MCF 10A (cell line): Measurements from ENCODE around the gene CCN5. TPM values are rescaled to one million over a fixed set of nuclear protein-coding genes. Genes with fewer than 3 reads are reported as not detected.

Experiments
- BruUV-seq: library from RNA; stranded (reverse); fragments of 400-500 nt; replicated peaks from 2 replicates; lab custom pipeline; 2021; lab: Mats Ljungman, UMichigan
- CTCF ChIA-PET: fragments of 300-600 bp; sonication (Branson Sonifier 250); formaldehyde crosslinking; extraction: SDS; loops from one replicate; lab custom pipeline; 2021; ENCODE audit warnings: antibody characterized with exemption, inconsistent platforms; lab: Yijun Ruan, JAX
- POLR2A ChIA-PET: fragments of 300-600, 350-650 bp; sonication (Branson Sonifier 250); formaldehyde crosslinking; extraction: SDS; loops from one replicate; lab custom pipeline; 2020; ENCODE audit warnings: antibody characterized with exemption, inconsistent platforms; lab: Yijun Ruan, JAX
- DNase-seq: peaks from one replicate; pipeline ENCODE4 v3.0.0-alpha.2; 2018; ENCODE audit not compliant: unreplicated experiment
- H3K27ac Mint-ChIP-seq: one replicate; pipeline ENCODE4 v1.8.0; 2022; ENCODE audit warnings: mild to moderate bottlenecking, low read depth, mixed read lengths; ENCODE audit not compliant: unreplicated experiment
- H3K27me3 Mint-ChIP-seq: one replicate; pipeline ENCODE4 v1.8.0; 2022; ENCODE audit warnings: mixed read lengths; ENCODE audit not compliant: insufficient read depth, unreplicated experiment
- H3K36me3 Mint-ChIP-seq: one replicate; pipeline ENCODE4 v1.8.0; 2022; ENCODE audit warnings: mild to moderate bottlenecking, moderate library complexity, mixed read lengths; ENCODE audit not compliant: insufficient read depth, unreplicated experiment
- H3K4me1 Mint-ChIP-seq: one replicate; pipeline ENCODE4 v1.8.0; 2022; ENCODE audit warnings: mixed read lengths; ENCODE audit not compliant: insufficient read depth, unreplicated experiment
- H3K4me3 Mint-ChIP-seq: one replicate; pipeline ENCODE4 v1.8.0; 2022; ENCODE audit warnings: mild to moderate bottlenecking, moderate library complexity, mixed read lengths; ENCODE audit not compliant: unreplicated experiment
- H3K9me3 Mint-ChIP-seq: one replicate; pipeline ENCODE4 v1.8.0; 2022; ENCODE audit warnings: mixed read lengths; ENCODE audit not compliant: unreplicated experiment
- CTCF ChIP-seq: fragments of 200-600 bp; IDR thresholded peaks from one replicate; pipeline ENCODE4 v1.8.0; 2022; ENCODE audit warnings: antibody characterized with exemption, mild to moderate bottlenecking; ENCODE audit not compliant: unreplicated experiment
- intact Hi-C: fragments of 100-400 bp; cut with micrococcal nuclease; formaldehyde crosslinking; loops from 2 replicates; pipeline ENCODE4 v1.14.1; 2022
- total RNA-seq: library from RNA; stranded (reverse); gene quantifications from 2 replicates; pipeline ENCODE4 v1.2.3, GENCODE V29; 2022

Gene CCN5
- total RNA-seq, 1 experiment from 2014 or later: 1.4 TPM

DNA sequence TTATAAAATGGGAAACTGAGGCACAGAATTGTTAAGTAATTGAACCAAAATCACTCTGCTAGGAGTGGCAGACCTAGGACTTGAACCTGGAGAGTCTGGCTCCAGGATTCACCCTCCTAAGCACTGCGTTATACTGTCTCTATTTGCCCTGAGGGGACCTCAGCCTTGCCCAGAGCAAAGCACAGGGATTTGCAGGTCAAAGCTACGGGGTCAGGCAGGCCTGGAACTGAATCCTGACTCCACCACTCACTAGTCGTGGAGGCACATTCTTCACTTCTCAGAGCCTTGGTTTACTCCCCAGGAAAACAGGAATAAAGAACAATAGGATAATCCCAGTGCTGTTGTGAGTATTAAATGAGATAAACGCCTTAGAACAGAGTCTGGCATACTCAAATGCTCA, 49.9 kb downstream of the CCN5 start:
- H3K4me3 Mint-ChIP-seq: no peak overlapping the region

DNA sequence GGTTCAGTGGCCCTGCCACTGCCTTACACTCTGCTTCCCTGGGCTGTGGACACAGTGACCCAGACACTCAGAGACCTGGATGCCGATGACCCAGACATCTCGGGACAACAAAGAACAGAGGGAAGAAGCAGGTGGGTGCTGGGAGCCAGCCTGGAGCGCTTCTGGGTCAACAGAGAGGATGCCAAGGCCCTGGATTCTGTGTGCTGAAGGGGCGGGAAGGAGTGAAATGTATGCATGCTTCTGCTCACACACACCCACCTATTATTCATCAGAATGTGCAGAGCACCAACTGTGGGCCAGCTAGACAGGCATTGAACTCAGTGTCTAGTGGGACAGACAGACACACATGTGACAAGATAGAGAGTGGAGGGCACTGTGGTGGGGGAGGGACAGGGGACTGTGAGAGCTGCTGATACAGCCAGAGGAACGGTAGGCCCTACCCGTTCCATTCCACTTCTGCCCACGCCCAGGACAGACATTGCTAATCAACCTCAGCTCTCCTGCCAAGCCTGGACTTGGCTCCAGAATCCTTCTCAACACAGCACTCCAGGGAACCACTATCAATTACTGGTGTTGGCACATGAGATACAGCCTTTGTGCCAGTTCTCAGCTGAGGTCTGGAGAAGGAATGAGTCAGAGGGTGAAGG, 50.7 kb downstream of the CCN5 start:
- H3K9me3 Mint-ChIP-seq: peaks cover 8% of the 10 kb centered on the region
- POLR2A ChIA-PET: interaction anchor here (0.6 to 0.7 kb wide), 2 partner anchors 12 to 24 kb away, joined by 3 read pairs; no protein-coding TSS in a partner anchor
- no peak for TF ChIP-seq CTCF
- intact Hi-C loops: no loop called here
- BruUV-seq: no TSS peak
- H3K36me3 Mint-ChIP-seq: peaks cover 7% of the 10 kb centered on the region
- no peak overlapping the region for H3K27ac Mint-ChIP-seq
- DNase-seq: peak; percentile 84
- H3K4me3 Mint-ChIP-seq: no peak overlapping the region
- peaks cover 12% of the 10 kb centered on the region for H3K4me1 Mint-ChIP-seq
- CTCF ChIA-PET: interaction anchor here (0.5 to 4.7 kb wide), 4 partner anchors 16 to 82 kb away, joined by 3 to 39 read pairs (median 3); no protein-coding TSS in a partner anchor
- H3K27me3 Mint-ChIP-seq: peaks cover 43% of the 10 kb centered on the region

More for the DNA sequence above, 49.9 kb downstream of the CCN5 start:
- Mint-ChIP-seq H3K27ac (no peak overlapping the region), H3K36me3 (peaks cover 7% of the 10 kb centered on the region), H3K4me1 (peaks cover 12% of the 10 kb centered on the region), H3K27me3 (peaks cover 47% of the 10 kb centered on the region), H3K9me3 (peaks cover 8% of the 10 kb centered on the region)
- intact Hi-C loops: no loop called here
- ChIA-PET POLR2A (no interaction called here), CTCF (interaction anchor here (0.5 to 0.6 kb wide), 2 partner anchors 17 to 55 kb away, joined by 3 read pairs; no protein-coding TSS in a partner anchor)
- no peak for TF ChIP-seq CTCF
- BruUV-seq: no TSS peak
- DNase-seq: no peak

GRCh38 chr20:44768256-44768655, 53.1 kb downstream of the CCN5 start:
- TF ChIP-seq CTCF: no peak
- intact Hi-C loops: no loop called here
- ChIA-PET POLR2A (interaction anchor here (1.2 kb wide), 2 partner anchors 9 to 32 kb away, joined by 3 to 5 read pairs; no protein-coding TSS in a partner anchor), CTCF (interaction anchor here (0.6 to 4.7 kb wide), 3 partner anchors 17 to 1202 kb away, joined by 3 to 39 read pairs (median 12); no protein-coding TSS in a partner anchor)
- H3K4me1 Mint-ChIP-seq: peaks cover 12% of the 10 kb centered on the region
- DNase-seq: no peak
- peaks cover 7% of the 10 kb centered on the region for H3K36me3 Mint-ChIP-seq
- no TSS peak for BruUV-seq
- H3K4me3 Mint-ChIP-seq: no peak overlapping the region
- H3K27me3 Mint-ChIP-seq: peaks cover 36% of the 10 kb centered on the region
- no peak overlapping the region for H3K27ac Mint-ChIP-seq
- peaks cover 8% of the 10 kb centered on the region for H3K9me3 Mint-ChIP-seq

- no TSS peak for BruUV-seq
These were observed 53.8 kb downstream of the CCN5 start for GRCh38 chr20:44768854-44769480.

More at GRCh38 chr20:44768854-44769480, 53.8 kb downstream of the CCN5 start:
- intact Hi-C loops: no loop called here
- no peak overlapping the region for H3K27ac Mint-ChIP-seq
- no peak for DNase-seq
- H3K4me1 Mint-ChIP-seq: peaks cover 12% of the 10 kb centered on the region
- H3K4me3 Mint-ChIP-seq: no peak overlapping the region
- peaks cover 32% of the 10 kb centered on the region for H3K27me3 Mint-ChIP-seq
- H3K9me3 Mint-ChIP-seq: peaks cover 8% of the 10 kb centered on the region
- TF ChIP-seq CTCF: no peak
- H3K36me3 Mint-ChIP-seq: peaks cover 4% of the 10 kb centered on the region
- ChIA-PET POLR2A (interaction anchor here (0.6 to 1.2 kb wide), 2 partner anchors 31 to 102 kb away, joined by 3 read pairs; no protein-coding TSS in a partner anchor), CTCF (interaction anchor here (2.8 to 4.7 kb wide), 2 partner anchors 17 to 21 kb away, joined by 12 to 39 read pairs; no protein-coding TSS in a partner anchor)
